VCaP (cell line): ENCODE data around the gene IFIT1B.

Source experiments
- H3K27ac ChIP-seq: fragments of 450-650 bp; 2 replicates; pipeline ENCODE4 v1.5.1; 2017
- TF ChIP-seq, protein P1 (sequence below): fragments of 450-650 bp; conservative IDR thresholded peaks from 2 replicates; pipeline ENCODE4 v1.5.1; 2017; ENCODE audit warnings: mild to moderate bottlenecking, moderate library complexity

The IFIT1B gene

DNA sequence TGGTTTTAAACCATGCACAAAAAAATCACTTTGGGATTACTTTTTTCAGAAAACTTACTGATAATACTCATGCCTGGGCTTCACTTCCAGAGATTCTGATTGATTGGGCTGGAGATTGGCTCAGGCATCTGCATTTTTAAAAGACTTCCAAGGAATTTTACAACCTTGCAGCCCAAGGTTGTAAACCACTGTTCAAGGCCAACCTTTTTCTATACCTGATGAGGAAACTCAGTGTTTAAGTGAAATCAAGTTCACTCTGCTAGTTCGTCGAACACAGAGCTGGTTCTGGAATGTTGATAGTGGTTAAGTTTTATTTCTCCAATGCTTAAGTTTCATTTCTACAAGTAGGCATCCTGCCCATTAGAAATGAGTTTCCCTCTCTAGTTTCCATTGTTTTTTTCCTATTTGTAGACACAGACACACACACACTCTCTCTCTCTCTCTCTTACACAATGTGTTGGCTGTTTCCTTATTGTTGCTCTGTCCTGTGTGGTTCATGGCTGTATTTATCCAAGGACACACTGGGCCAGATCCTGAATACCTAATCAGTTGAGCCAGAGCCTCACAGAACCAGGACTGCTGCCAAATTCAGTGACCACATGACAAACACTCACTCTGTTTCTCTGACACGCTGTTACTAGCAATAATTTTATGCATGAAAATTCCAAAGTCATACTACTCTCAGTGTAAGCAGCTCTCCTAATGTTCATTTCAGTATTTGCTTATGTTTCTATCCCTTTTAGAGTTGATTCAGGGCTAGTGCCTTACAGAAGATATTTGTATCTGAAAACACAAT, 3.7 kb upstream of the IFIT1B start:
- TF ChIP-seq, protein P1, sequence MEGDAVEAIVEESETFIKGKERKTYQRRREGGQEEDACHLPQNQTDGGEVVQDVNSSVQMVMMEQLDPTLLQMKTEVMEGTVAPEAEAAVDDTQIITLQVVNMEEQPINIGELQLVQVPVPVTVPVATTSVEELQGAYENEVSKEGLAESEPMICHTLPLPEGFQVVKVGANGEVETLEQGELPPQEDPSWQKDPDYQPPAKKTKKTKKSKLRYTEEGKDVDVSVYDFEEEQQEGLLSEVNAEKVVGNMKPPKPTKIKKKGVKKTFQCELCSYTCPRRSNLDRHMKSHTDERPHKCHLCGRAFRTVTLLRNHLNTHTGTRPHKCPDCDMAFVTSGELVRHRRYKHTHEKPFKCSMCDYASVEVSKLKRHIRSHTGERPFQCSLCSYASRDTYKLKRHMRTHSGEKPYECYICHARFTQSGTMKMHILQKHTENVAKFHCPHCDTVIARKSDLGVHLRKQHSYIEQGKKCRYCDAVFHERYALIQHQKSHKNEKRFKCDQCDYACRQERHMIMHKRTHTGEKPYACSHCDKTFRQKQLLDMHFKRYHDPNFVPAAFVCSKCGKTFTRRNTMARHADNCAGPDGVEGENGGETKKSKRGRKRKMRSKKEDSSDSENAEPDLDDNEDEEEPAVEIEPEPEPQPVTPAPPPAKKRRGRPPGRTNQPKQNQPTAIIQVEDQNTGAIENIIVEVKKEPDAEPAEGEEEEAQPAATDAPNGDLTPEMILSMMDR = no peak
- peak overlapping the region; percentile 87 for H3K27ac ChIP-seq

DNA sequence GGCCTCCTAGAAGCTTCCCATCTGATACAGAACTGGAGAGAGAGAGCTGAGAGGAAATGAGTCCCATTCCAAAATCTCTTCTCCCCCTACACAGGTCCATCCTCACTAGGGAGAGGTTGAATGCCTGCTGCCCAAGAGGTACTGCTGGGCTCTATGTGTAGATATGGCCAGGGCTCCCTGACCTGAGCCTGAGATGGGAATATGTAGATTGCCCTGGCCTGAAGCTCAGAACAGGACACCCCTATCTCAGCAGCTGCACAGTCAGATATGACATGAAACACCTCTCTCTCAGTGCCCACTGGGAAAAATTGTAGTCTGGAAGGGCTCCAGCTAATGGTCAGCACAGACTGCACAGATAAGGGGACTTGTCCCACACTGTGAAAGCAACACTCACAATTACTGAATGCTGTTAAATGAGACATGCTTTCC, 3.1 kb upstream of the IFIT1B start:
- TF ChIP-seq, protein P1 = no peak
- peak overlapping the region; percentile 87 for H3K27ac ChIP-seq

DNA sequence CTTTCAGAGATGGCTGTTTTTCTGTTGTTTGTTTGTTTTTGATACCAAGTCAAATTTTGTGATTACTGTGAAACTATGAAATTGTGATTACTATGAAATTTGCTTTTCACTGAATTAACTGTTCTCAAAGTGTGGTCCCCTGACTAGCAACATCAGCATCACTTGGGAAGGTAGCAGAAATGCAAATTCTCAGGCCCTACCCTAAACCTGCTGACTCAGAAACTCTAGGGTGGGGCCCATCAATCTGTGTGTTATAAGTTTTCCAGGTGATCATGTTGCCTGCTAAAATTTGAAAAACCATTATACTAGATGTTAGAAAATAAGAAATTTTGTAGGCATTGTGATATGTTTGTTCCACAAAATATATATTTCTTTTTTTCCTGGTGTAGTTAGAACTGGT, 1.2 kb downstream of the IFIT1B start:
- TF ChIP-seq, protein P1 = no peak
- no peak overlapping the region for H3K27ac ChIP-seq

DNA sequence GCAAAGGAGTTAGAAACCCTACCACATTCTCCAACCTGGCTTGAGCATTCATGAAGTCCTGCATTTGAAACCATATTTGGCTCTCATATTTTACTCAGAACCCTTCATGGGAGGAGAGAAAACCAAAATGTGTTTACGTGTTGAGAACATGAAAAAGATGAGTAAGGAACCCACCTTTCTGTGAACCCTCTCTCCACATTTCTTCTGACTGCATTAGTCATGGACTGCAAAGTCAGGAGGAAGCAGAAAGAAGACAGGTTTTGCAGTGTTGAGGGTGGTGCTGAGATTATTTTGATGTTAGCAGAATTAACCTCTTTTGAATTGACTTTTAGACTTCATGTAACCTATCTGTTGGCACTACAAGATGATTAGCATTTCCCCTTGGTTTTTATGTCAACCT, 4.9 kb downstream of the IFIT1B start:
- TF ChIP-seq, protein P1 = no peak
- H3K27ac ChIP-seq = no peak overlapping the region

DNA sequence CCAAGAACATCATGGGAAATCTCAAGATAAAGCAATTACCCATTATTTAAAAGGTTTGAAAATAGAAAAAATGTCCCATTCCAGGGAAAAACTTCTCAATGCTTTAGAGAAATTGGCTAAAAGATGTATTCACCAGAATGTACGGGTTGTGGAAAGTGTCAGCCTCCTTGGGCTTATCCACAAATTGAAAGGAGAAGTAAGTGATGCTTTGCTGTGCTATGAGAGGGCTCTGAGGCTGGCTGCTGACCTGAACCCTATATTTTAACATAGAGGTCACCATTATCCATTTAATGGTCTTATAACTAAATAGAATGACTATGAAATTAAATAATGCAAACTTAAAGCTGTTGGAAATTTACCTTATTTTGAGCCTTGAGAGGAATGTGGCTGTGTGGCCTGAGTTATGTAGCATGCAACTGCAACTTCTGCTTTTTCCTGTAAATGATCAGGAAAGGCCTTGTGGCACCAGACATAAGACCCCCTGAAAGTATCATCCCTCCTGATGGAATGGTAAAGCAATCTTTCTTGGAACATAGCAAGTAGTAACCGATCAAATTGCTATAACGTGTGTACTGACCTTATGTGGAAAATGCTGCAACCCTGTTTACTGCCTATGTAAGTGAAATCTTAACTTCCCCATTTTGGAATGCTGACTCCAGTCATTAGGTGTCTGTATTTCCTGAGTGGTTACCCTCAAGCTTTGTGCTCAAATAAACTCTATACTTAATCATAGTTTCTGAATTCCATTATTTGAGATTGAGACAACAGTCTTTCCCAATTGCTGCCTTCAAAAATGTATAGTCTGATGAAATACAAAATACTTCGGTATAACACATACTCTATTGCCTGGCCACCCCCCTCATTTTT, 6.9 kb downstream of the IFIT1B start:
- no peak overlapping the region for H3K27ac ChIP-seq
- TF ChIP-seq, protein P1 = no peak

DNA sequence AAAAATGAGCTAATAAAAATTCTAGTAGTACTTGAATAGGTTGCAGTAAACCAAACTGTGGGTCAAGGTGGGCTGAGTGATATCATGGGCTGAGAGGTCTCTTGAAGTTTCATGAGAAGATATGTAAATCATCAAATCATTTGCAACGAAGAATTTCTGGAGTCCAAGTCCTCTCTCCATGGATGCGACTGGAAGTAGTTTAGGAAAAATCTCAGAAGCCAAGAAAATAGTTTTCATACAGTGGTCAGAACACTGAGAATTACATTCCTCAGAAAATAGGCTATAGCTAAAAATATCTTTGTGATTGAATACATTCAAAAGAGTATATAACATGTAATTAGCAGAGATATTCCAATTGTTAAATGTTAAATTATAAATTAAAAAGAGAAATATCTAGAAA, 10.9 kb downstream of the IFIT1B start:
- TF ChIP-seq, protein P1 = no peak
- H3K27ac ChIP-seq = no peak overlapping the region

DNA sequence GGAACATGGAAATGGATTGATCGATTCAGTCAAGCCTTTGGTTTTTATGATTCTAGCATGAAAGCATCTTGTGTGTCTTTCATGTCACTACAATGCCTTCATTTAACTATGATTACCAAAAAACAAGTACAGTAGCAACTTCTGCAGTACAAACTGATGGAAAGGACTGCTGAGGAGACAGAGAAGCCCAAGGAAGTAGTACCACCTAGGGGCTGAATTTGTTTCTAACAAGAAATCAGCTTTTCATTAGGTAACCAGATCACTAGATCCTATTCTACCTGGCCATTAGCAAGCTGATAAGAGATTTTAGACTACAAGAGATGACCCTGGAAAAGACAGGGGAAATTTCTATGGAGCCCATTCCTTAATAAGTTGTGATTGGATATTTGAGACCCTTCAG, 11.4 kb downstream of the IFIT1B start:
- TF ChIP-seq, protein P1 = peak; percentile 67
- no peak overlapping the region for H3K27ac ChIP-seq
